ENCODE measurements around the gene BCHE.
"Not testable (repeated sequence)": the region's sequence is repeated elsewhere in the genome, so short reads cannot be mapped to it uniquely, and the experiment has no call there.

The BCHE gene

GRCh38 chr3:165815682-165816081, 21.5 kb downstream of the BCHE start:
- FAIRE-seq, result no peak
- no peak for DNase-seq (ENCODE audit: insufficient read length)
- TF ChIP-seq POLR2AphosphoS5 (IDR thresholded peaks at IDR 0.05; ENCODE audit: low read depth, low read length) (no peak), POLR2A (IDR thresholded peaks at IDR 0.05; ENCODE audit: low read depth, low read length) (no peak), TAF1 (IDR thresholded peaks at IDR 0.05; ENCODE audit: borderline replicate concordance, low read depth, low read length) (no peak)

- DNase-seq (ENCODE audit: insufficient read length) (no peak), FAIRE-seq (no peak)
- TF ChIP-seq POLR2AphosphoS5 (IDR thresholded peaks at IDR 0.05; ENCODE audit: low read depth, low read length), result no peak
- no peak for TF ChIP-seq POLR2A (IDR thresholded peaks at IDR 0.05; ENCODE audit: low read depth, low read length)
- no peak for TF ChIP-seq TAF1 (IDR thresholded peaks at IDR 0.05; ENCODE audit: borderline replicate concordance, low read depth, low read length)
Measured at GRCh38 chr3:165814380-165814779, 22.8 kb downstream of the BCHE start.

GRCh38 chr3:165807937-165808336, 29.3 kb downstream of the BCHE start:
- not testable (repeated sequence) for DNase-seq (ENCODE audit: insufficient read length); FAIRE-seq

DNA sequence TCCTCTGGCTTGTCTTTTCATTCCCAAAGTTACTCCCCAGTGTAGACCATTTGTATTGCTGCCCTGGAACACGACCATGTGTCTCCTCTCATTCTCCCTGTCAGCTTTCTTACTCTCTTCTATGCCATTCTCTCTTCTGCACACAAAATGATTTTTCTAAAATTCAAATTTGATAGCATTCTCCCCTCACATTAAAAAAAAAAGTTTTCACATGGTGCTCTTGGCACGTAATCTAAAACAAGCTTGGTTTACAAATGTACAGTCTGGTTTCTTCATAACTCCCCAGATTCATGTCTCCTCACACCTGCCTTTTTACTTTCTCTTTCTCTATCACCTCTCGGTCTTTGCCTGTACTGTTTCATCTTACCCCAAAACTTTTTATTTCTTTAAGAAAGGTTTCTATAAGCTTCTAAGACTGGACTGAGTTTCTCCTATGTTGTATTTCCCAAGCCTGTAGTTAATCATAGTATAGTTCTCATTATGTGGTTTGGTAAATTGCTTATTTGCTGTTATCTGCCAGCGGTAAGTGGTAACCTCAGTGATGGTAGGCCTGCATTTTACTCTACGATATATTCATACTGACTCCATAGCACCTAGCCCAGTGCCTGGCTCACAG, 31.2 kb downstream of the BCHE start:
- DNase-seq (ENCODE audit: insufficient read length) (no peak), FAIRE-seq (peak; percentile 65)
- TF ChIP-seq POLR2AphosphoS5 (IDR thresholded peaks at IDR 0.05; ENCODE audit: low read depth, low read length) (no peak), TAF1 (IDR thresholded peaks at IDR 0.05; ENCODE audit: borderline replicate concordance, low read depth, low read length) (no peak), POLR2A (IDR thresholded peaks at IDR 0.05; ENCODE audit: low read depth, low read length) (no peak)

DNA sequence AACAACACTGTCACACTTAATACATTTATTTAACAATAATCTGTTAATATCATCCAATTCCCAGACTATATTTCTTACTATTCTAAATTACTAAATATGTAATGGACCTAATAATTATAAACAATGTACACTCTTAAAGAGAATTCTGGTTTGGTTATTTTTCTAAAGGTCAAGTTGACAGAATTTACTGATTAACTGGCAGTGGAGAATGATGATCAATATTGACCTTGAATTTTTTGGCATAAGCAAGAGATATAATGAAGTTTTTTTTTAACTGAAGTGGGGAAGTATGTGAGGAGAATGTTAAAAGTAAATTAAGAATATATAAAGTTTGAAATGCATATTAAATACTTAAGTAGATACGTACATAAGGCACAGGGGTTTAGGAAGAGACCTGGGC, 33.8 kb downstream of the BCHE start:
- DNase-seq (ENCODE audit: insufficient read length) (no peak), FAIRE-seq (no peak)
- TF ChIP-seq TAF1 (IDR thresholded peaks at IDR 0.05; ENCODE audit: borderline replicate concordance, low read depth, low read length), result no peak
- no peak for TF ChIP-seq POLR2AphosphoS5 (IDR thresholded peaks at IDR 0.05; ENCODE audit: low read depth, low read length)
- no peak for TF ChIP-seq POLR2A (IDR thresholded peaks at IDR 0.05; ENCODE audit: low read depth, low read length)

- FAIRE-seq (no peak), DNase-seq (ENCODE audit: insufficient read length) (no peak)
- TF ChIP-seq POLR2A (IDR thresholded peaks at IDR 0.05; ENCODE audit: low read depth, low read length) (no peak), TAF1 (IDR thresholded peaks at IDR 0.05; ENCODE audit: borderline replicate concordance, low read depth, low read length) (no peak)
Measured at GRCh38 chr3:165800970-165801369, 36.3 kb downstream of the BCHE start.

GRCh38 chr3:165799026-165799425, 38.2 kb downstream of the BCHE start:
- no peak for TF ChIP-seq POLR2AphosphoS5 (IDR thresholded peaks at IDR 0.05; ENCODE audit: low read depth, low read length)
- no peak for TF ChIP-seq POLR2A (IDR thresholded peaks at IDR 0.05; ENCODE audit: low read depth, low read length)
- TF ChIP-seq TAF1 (IDR thresholded peaks at IDR 0.05; ENCODE audit: borderline replicate concordance, low read depth, low read length), result no peak
- DNase-seq (ENCODE audit: insufficient read length) (no peak), FAIRE-seq (no peak)

- DNase-seq (ENCODE audit: insufficient read length), result no peak
- no peak for FAIRE-seq
- TF ChIP-seq TAF1 (IDR thresholded peaks at IDR 0.05; ENCODE audit: borderline replicate concordance, low read depth, low read length), result no peak
- TF ChIP-seq POLR2AphosphoS5 (IDR thresholded peaks at IDR 0.05; ENCODE audit: low read depth, low read length), result no peak
- TF ChIP-seq POLR2A (IDR thresholded peaks at IDR 0.05; ENCODE audit: low read depth, low read length), result no peak
Measured at GRCh38 chr3:165797551-165797950, 39.7 kb downstream of the BCHE start.

DNA sequence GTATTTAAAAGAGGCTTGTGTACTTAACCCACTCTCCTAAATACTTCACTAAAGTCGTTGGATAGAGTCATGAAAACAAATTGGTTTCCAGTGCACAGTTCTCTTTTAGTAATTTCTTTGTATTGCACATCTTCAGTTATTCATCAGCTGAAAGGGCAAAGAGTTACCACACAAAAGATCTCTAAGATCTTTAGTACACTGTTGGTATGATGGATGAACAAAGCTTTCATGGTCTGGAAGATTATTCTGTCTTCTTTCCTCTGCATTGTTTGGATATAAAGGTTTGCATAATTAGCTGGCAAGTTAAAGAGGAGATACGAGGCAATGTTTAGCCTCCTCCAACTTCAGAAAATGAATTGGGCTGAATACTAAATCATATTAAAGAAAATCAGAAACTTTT, 40.5 kb downstream of the BCHE start:
- no peak for DNase-seq (ENCODE audit: insufficient read length)
- no peak for TF ChIP-seq TAF1 (IDR thresholded peaks at IDR 0.05; ENCODE audit: borderline replicate concordance, low read depth, low read length)
- TF ChIP-seq POLR2AphosphoS5 (IDR thresholded peaks at IDR 0.05; ENCODE audit: low read depth, low read length), result no peak
- no peak for TF ChIP-seq POLR2A (IDR thresholded peaks at IDR 0.05; ENCODE audit: low read depth, low read length)
- no peak for FAIRE-seq

GRCh38 chr3:165788531-165788930, 48.7 kb downstream of the BCHE start:
- no peak for DNase-seq (ENCODE audit: insufficient read length)

DNA sequence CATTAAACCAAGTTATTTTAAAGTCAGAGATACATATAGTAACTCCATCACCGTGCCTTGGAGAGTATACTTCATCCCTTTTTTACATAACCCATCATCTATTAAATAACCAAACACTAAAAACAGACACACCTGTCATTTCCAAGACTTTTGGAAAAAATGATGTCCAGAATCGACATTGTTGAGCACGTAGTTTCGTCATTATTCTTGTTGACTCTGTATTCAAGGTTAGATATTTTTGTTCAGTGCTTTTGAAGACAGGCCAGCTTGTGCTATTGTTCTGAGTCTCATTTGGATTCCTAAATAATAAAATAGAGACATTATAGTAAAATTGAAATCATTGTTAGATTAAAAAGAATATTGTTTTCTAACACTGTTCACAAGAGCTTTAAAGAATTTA, 51.2 kb downstream of the BCHE start:
- TF ChIP-seq TAF1 (IDR thresholded peaks at IDR 0.05; ENCODE audit: borderline replicate concordance, low read depth, low read length) (no peak), POLR2A (IDR thresholded peaks at IDR 0.05; ENCODE audit: low read depth, low read length) (no peak)
- FAIRE-seq, result no peak
- DNase-seq (ENCODE audit: insufficient read length), result no peak

More at GRCh38 chr3:165788531-165788930, 48.7 kb downstream of the BCHE start:
- FAIRE-seq, result no peak
- TF ChIP-seq TAF1 (IDR thresholded peaks at IDR 0.05; ENCODE audit: borderline replicate concordance, low read depth, low read length), result no peak
- no peak for TF ChIP-seq POLR2A (IDR thresholded peaks at IDR 0.05; ENCODE audit: low read depth, low read length)
- TF ChIP-seq POLR2AphosphoS5 (IDR thresholded peaks at IDR 0.05; ENCODE audit: low read depth, low read length), result no peak

DNA sequence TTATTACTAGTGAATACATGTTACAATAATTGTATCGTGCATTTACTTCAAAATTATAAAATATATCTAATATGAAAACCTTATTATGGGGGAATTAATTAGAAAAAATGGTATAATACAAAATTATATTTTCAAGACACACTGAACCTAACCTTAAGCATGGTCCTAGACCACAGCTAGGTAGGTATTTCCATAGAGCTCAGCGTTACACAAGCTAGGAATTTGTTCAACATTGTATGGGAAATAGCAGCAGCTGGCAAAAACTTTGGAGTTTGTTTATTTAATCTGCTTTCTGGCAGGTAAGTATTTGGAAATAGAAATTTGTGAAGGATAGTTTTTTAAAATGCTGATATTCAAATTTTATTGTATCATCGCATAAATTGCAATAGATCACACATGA, 52.9 kb downstream of the BCHE start:
- TF ChIP-seq TAF1 (IDR thresholded peaks at IDR 0.05; ENCODE audit: borderline replicate concordance, low read depth, low read length) (no peak), POLR2AphosphoS5 (IDR thresholded peaks at IDR 0.05; ENCODE audit: low read depth, low read length) (no peak), POLR2A (IDR thresholded peaks at IDR 0.05; ENCODE audit: low read depth, low read length) (no peak)
- DNase-seq (ENCODE audit: insufficient read length), result no peak
- FAIRE-seq, result no peak

DNA sequence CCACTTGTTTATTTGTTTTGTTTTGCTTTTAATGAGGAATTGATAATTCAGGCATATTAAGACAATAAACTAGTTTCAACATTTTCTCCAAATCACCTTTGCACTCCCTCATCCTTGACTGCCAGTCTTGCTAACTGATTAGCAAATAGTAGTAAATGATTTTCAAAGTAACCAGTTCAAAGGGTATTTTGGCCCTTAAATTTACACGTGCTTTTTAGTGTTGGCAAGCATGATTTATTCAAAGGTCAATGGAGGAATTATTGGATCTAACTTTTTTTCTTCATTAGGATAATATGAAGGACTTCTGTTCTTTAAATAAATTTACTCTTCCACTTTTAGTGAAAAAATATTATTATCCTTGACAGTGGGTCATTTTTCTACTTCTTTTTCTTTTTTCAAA, 53.8 kb downstream of the BCHE start:
- TF ChIP-seq POLR2AphosphoS5 (IDR thresholded peaks at IDR 0.05; ENCODE audit: low read depth, low read length) (no peak), POLR2A (IDR thresholded peaks at IDR 0.05; ENCODE audit: low read depth, low read length) (no peak), TAF1 (IDR thresholded peaks at IDR 0.05; ENCODE audit: borderline replicate concordance, low read depth, low read length) (no peak)
- no peak for DNase-seq (ENCODE audit: insufficient read length)
- no peak for FAIRE-seq
